ENCODE data around the gene RASGEF1B. TPM values are rescaled to one million over a fixed set of nuclear protein-coding genes. Genes with fewer than 3 reads are reported as not detected.

The RASGEF1B gene
- total RNA-seq, 1 donor from 2014 or later = 2.3 TPM

GRCh38 chr4:81512757-81513501, 41.2 kb upstream of the RASGEF1B start:
- H3K36me3 Mint-ChIP-seq (ENCODE audit: low read depth) = no peaks in the 10 kb centered on the region
- TF ChIP-seq CTCF (IDR thresholded peaks at IDR 0.05) = no peak
- no peak overlapping the region for H3K27ac Mint-ChIP-seq (ENCODE audit: unreplicated experiment)
- H3K9me3 Mint-ChIP-seq (ENCODE audit: low read depth) = no peaks in the 10 kb centered on the region
- peaks cover 8% of the 10 kb centered on the region for H3K4me1 Mint-ChIP-seq (ENCODE audit: low read depth)
- DNase-seq (ENCODE audit: low spot score) = no peak
- no peak overlapping the region for H3K4me3 Mint-ChIP-seq (ENCODE audit: unreplicated experiment)
- peaks cover 14% of the 10 kb centered on the region for H3K27me3 Mint-ChIP-seq (ENCODE audit: low read depth)

- no peaks in the 10 kb centered on the region for H3K36me3 Mint-ChIP-seq (ENCODE audit: low read depth)
- no peak for TF ChIP-seq CTCF (IDR thresholded peaks at IDR 0.05)
- no peaks in the 10 kb centered on the region for H3K9me3 Mint-ChIP-seq (ENCODE audit: low read depth)
- peaks cover 14% of the 10 kb centered on the region for H3K27me3 Mint-ChIP-seq (ENCODE audit: low read depth)
- H3K4me1 Mint-ChIP-seq (ENCODE audit: low read depth) = peaks cover 10% of the 10 kb centered on the region
- H3K4me3 Mint-ChIP-seq (ENCODE audit: unreplicated experiment) = no peak overlapping the region
- DNase-seq (ENCODE audit: low spot score) = no peak
- no peak overlapping the region for H3K27ac Mint-ChIP-seq (ENCODE audit: unreplicated experiment)
These were observed 40.5 kb upstream of the RASGEF1B start for GRCh38 chr4:81512001-81512756.

- no peak for DNase-seq (ENCODE audit: low spot score)
- no peak overlapping the region for H3K27ac Mint-ChIP-seq (ENCODE audit: unreplicated experiment)
- no peaks in the 10 kb centered on the region for H3K9me3 Mint-ChIP-seq (ENCODE audit: low read depth)
- no peak overlapping the region for H3K4me3 Mint-ChIP-seq (ENCODE audit: unreplicated experiment)
- no peaks in the 10 kb centered on the region for H3K36me3 Mint-ChIP-seq (ENCODE audit: low read depth)
- peaks cover 10% of the 10 kb centered on the region for H3K4me1 Mint-ChIP-seq (ENCODE audit: low read depth)
- H3K27me3 Mint-ChIP-seq (ENCODE audit: low read depth) = peaks cover 16% of the 10 kb centered on the region
- TF ChIP-seq CTCF (IDR thresholded peaks at IDR 0.05) = no peak
These were observed 39.0 kb upstream of the RASGEF1B start for GRCh38 chr4:81510643-81511178.

- H3K27ac Mint-ChIP-seq (ENCODE audit: unreplicated experiment) = no peak overlapping the region
- H3K36me3 Mint-ChIP-seq (ENCODE audit: low read depth) = no peaks in the 10 kb centered on the region
These were observed 38.1 kb upstream of the RASGEF1B start for GRCh38 chr4:81509822-81510221.

More at GRCh38 chr4:81509822-81510221, 38.1 kb upstream of the RASGEF1B start:
- Mint-ChIP-seq H3K27me3 (ENCODE audit: low read depth) (peaks cover 17% of the 10 kb centered on the region), H3K4me3 (ENCODE audit: unreplicated experiment) (no peak overlapping the region), H3K4me1 (ENCODE audit: low read depth) (peaks cover 10% of the 10 kb centered on the region), H3K9me3 (ENCODE audit: low read depth) (no peaks in the 10 kb centered on the region)
- no peak for DNase-seq (ENCODE audit: low spot score)
- no peak for TF ChIP-seq CTCF (IDR thresholded peaks at IDR 0.05)

Data from chondrocyte (in vitro differentiated cells).